Thyroid gland (tissue), 4 donors: ENCODE measurements around the gene KIAA0930. TPM values are rescaled to one million over a fixed set of nuclear protein-coding genes. Genes with fewer than 3 reads are reported as not detected.

Experiments
- DNase-seq, 2 donors: peaks; one replicate each; pipeline ENCODE4 v3.0.0-alpha.2; 2019
- H3K27ac ChIP-seq, 3 donors: fragments of 200-600 bp; sonication (generic); 1 replicate in 2 of 3; 2 replicates in 1 of 3; pipeline ENCODE4 v1.5.1; 2016 to 2019; ENCODE audit warnings: mild to moderate bottlenecking in 1 of 3, moderate library complexity in 1 of 3
- H3K27me3 ChIP-seq: fragments of 200-600 bp; sonication (generic); one replicate; pipeline ENCODE4 v1.5.1; 2019
- H3K36me3 ChIP-seq, 2 donors: fragments of 200-600 bp; sonication (generic); one replicate each; pipeline ENCODE4 v1.5.1; 2016 to 2019
- H3K4me1 ChIP-seq, 2 donors: fragments of 200-600 bp; sonication (generic); one replicate each; pipeline ENCODE4 v1.5.1; 2017 to 2019
- H3K4me3 ChIP-seq, 3 donors: fragments of 200-600 bp; sonication (generic); replicated peaks in 1 of 3; 1 replicate in 2 of 3; 2 replicates in 1 of 3; pipeline ENCODE4 v1.5.1; 2016; ENCODE audit warnings: mild to moderate bottlenecking in 1 of 3
- H3K9me3 ChIP-seq: fragments of 200-600 bp; sonication (generic); one replicate; pipeline ENCODE4 v1.5.1; 2017
- POLR2A ChIP-seq, 2 donors: fragments of 450-650 bp; IDR thresholded peaks; one replicate each; pipeline ENCODE4 v1.6.1; 2017; ENCODE audit warnings: antibody characterized with exemption in 2 of 2, mild to moderate bottlenecking in 2 of 2, moderate library complexity in 1 of 2
- WGBS, 2 donors: methylation state at CpG; one replicate each; pipeline ENCODE4 v1.1.5; 2017; 5-methylcytosine and 5-hydroxymethylcytosine counted together
- intact Hi-C: fragments of 100-400 bp; cut with DNase I; formaldehyde crosslinking; loops from one replicate; pipeline ENCODE4 v1.15.1; 2023
- total RNA-seq, 4 donors: library from RNA; depleted of rRNA; stranded (reverse); fragments of >200 nt; gene quantifications; one replicate each; pipeline ENCODE4 v1.2.3, GENCODE V29; 2016
- TF ChIP-seq, protein P1 (sequence below), 6 experiments: fragments of 200-600 bp in 3 of 6; fragments of 450-650 bp in 3 of 6; sonication (generic) in 3 of 6; IDR thresholded peaks; one replicate each; pipeline ENCODE4 v1.5.1; 2016 to 2019; ENCODE audit warnings: antibody characterized with exemption in 6 of 6, mild to moderate bottlenecking in 2 of 6, inconsistent platforms in 1 of 6, moderate library complexity in 1 of 6

The KIAA0930 gene
- total RNA-seq, 4 donors from 2014 or later = 21.0 to 42.7 (median 25.0) TPM

DNA sequence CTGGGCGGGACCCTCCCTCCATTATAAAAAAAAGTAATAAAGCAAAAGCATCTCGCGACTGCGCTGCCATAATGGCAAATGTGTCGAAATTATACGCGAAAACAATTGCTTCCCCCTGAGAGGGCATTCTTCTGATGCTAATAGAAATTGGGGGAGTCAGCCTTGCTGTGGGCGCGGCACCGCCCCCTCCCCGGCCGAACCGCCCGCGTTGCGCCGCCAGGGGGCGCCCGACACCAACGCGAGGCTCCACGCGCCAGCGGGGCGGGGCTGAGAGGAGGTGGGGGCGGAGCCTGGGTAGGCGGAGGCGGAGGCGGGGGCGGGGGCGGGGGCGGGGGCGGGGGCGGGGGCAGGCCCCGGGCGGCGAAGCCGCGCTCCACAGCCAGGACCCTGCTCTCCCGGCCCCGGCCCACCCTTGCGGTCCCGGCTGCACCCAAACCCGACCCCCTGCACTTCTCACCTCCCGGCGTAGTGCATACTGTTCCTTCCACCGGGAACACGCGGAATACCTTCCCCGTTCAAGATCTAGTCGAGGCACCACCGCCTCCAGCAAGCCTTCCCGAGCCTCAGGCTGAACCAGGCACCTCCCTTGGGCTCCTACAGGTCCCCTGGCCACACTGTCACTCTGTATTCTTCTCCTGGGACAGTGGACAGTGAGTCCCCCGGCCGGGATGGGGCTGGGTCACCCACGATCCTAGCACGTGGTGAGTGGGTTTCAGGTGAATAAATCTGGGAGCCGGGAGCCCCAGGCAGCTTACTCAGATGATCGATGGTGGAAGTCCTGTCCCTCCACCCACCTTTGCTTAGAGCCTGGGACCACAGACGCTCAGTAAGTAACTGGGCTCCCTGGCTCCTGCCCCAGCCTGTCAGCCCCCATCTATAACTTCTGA is 28.5 kb upstream of the KIAA0930 start:
- DNase-seq = peak; percentile 79 to 82
- WGBS, 2 donors = 5 to 8% methylated on average over 10 to 26 of the region's 60 CpGs
- H3K27me3 ChIP-seq = no peaks in the 10 kb centered on the region

DNA sequence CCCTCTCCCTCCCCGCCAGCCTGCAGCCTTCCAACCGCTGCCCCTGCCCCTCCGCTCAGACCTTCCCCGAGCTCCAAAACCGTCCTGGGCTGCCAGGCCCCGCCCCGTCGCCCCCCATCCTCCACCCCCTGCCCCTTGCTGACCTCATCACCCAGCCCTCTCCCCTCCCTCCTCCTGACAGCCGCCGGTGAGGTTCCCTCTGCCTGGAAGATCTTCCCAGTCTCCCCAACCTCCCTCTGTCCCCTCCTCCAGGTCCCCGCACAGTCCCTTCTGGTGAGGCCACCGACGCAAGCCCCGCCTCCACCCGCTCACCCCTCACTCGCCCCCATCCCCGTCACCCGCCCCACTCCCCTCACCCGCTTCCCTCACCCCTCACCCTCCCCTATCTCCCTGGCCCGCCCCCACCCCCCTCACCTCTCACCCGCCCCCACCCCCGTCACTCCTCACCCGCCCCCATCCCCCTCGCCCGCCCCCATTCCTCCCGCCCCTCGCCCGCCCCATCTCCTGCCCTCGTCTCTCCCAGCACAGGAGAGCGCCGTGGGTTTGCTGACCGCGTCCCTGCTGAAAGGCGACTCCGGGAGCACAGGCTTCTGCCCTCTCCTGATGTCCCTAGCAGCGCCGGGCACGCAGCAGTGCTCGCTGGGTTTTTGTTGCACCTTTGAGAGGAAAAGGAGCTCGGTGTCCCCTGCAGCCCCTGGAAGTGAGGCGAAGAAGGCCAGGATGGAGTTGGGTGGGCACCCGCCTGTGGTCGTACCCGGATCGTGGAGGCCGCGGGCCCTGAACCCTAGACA is 27.7 kb upstream of the KIAA0930 start:
- H3K27me3 ChIP-seq = no peaks in the 10 kb centered on the region
- no peaks in the 10 kb centered on the region for H3K36me3 ChIP-seq
- H3K27ac ChIP-seq = no peak overlapping the region
- peaks cover 13 to 27% of the 10 kb centered on the region in 2 donors for H3K4me1 ChIP-seq
- WGBS, 2 donors = 0 to 1% methylated on average over 17 to 25 of the region's 47 CpGs
- peak overlapping the region in 2 of 3 donors; percentile 42 to 51 for H3K4me3 ChIP-seq
- intact Hi-C loops = loop anchor here (5.0 kb wide), 1 partner anchor 164 kb away; no protein-coding TSS in a partner anchor
- no peaks in the 10 kb centered on the region for H3K9me3 ChIP-seq
- DNase-seq = peak; percentile 35 to 55
- TF ChIP-seq, protein P1, sequence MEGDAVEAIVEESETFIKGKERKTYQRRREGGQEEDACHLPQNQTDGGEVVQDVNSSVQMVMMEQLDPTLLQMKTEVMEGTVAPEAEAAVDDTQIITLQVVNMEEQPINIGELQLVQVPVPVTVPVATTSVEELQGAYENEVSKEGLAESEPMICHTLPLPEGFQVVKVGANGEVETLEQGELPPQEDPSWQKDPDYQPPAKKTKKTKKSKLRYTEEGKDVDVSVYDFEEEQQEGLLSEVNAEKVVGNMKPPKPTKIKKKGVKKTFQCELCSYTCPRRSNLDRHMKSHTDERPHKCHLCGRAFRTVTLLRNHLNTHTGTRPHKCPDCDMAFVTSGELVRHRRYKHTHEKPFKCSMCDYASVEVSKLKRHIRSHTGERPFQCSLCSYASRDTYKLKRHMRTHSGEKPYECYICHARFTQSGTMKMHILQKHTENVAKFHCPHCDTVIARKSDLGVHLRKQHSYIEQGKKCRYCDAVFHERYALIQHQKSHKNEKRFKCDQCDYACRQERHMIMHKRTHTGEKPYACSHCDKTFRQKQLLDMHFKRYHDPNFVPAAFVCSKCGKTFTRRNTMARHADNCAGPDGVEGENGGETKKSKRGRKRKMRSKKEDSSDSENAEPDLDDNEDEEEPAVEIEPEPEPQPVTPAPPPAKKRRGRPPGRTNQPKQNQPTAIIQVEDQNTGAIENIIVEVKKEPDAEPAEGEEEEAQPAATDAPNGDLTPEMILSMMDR (IDR thresholded peaks at IDR 0.05) = no peak
- TF ChIP-seq POLR2A (IDR thresholded peaks at IDR 0.05) = no peak

More for the DNA sequence above, 28.5 kb upstream of the KIAA0930 start:
- H3K27ac ChIP-seq = peak overlapping the region in 2 of 3 donors; percentile 25 to 27
- no peaks in the 10 kb centered on the region for H3K36me3 ChIP-seq
- TF ChIP-seq, protein P1 (IDR thresholded peaks at IDR 0.05) = peak; percentile 54 to 97 (median 94)
- TF ChIP-seq POLR2A (IDR thresholded peaks at IDR 0.05) = peak in 1 of 2 donors; percentile 54
- H3K4me1 ChIP-seq = peaks cover 10 to 19% of the 10 kb centered on the region in 2 donors
- no peaks in the 10 kb centered on the region for H3K9me3 ChIP-seq
- H3K4me3 ChIP-seq = peak overlapping the region in 2 of 3 donors; percentile 42 to 51
- intact Hi-C loops = loop anchor here (5.0 kb wide), 1 partner anchor 163 kb away; no protein-coding TSS in a partner anchor

DNA sequence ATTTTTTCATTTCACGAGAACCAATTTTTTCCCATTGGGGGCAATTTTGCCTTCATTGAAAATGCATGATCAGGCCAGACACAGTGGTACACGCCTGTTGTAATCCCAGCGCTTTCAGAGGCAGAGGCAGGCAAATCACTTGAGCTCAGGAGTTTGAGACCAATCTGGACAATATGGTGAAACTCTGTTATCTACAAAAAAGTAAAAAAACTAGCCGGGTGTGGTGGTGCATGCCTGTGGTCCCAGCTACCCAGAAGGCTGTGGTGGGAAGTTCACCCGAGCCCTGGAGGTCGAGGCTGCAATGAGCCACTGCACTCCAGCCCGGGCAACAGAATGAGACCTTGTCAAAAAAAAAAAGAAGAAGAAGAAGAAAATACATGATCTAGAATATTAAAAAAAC is 24.8 kb upstream of the KIAA0930 start:
- intact Hi-C loops = loop anchor here (5.0 kb wide), 1 partner anchor 167 kb away; no protein-coding TSS in a partner anchor
- Histone ChIP-seq H3K27ac (no peak overlapping the region), H3K36me3 (no peaks in the 10 kb centered on the region), H3K9me3 (no peaks in the 10 kb centered on the region), H3K4me3 (no peak overlapping the region), H3K27me3 (no peaks in the 10 kb centered on the region), H3K4me1 (peaks cover 18 to 30% of the 10 kb centered on the region in 2 donors)
- no peak for TF ChIP-seq POLR2A (IDR thresholded peaks at IDR 0.05)
- TF ChIP-seq, protein P1 (IDR thresholded peaks at IDR 0.05) = no peak
- 87 to 94% methylated on average over 7 of the region's 7 CpGs for WGBS, 2 donors
- DNase-seq = no peak

DNA sequence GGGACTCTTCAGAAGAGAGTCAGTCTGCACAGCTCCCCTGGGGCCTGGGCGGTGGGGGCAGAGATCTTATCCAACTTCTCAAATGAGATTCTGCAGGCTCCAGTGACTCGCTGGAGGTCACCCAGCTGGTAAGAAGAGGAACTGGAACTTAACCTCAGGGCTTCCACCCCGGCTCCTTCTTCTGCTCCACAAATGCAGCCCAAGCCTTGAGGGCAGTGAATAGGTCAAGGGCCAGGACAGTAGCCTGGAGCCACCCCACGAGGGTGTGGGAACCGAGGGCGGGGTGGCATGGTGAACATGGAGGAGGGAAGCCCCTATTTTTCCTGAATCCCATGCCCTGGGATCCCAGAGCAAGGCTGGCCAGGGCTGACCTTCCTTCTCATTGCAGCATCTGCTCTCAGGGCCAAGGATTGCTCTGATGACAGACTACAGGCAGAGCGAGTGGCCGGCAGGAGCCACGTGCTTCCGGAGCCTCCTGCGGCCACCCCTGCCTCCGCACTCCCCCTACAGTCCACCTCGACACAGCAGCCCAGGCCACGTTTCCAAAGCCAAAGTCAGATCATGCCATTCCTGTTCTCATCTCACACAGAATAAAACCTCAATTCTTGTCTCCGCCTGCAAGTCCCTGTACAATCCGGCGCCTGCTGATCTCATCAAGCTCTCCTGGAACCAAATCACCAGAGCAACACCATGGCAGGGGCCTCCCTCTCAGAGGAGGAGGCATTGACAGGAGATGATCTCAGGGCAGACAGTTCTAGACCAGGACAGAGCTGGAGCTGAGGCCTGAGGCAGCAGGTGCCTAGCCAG is 23.0 kb upstream of the KIAA0930 start:
- 12 to 22% methylated on average over 14 to 17 of the region's 17 CpGs for WGBS, 2 donors
- Histone ChIP-seq H3K9me3 (no peaks in the 10 kb centered on the region), H3K27me3 (no peaks in the 10 kb centered on the region), H3K36me3 (no peaks in the 10 kb centered on the region), H3K27ac (peak overlapping the region; percentile 32 to 50 (median 38)), H3K4me1 (peaks cover 9 to 24% of the 10 kb centered on the region in 2 donors), H3K4me3 (no peak overlapping the region)
- intact Hi-C loops = loop anchor here (5.0 kb wide), 1 partner anchor 161 kb away; no protein-coding TSS in a partner anchor
- peak; percentile 79 to 87 for DNase-seq
- TF ChIP-seq POLR2A (IDR thresholded peaks at IDR 0.05) = no peak
- TF ChIP-seq, protein P1 (IDR thresholded peaks at IDR 0.05) = peak in 4 of 6 experiments; percentile 71 to 81 (median 71)
